DMS153 treated with DMSO at 0.1 percent for 48 hours (cell line): ENCODE measurements around the gene ERLEC1.
"Not testable (repeated sequence)": the region's sequence is repeated elsewhere in the genome, so short reads cannot be mapped to it uniquely, and the experiment has no call there.

Experiments used
- DNase-seq: peaks from one replicate; lab custom pipeline; 2025; ENCODE audit not compliant: unreplicated experiment; lab: John Stamatoyannopoulos, UW

ERLEC1 gene

DNA sequence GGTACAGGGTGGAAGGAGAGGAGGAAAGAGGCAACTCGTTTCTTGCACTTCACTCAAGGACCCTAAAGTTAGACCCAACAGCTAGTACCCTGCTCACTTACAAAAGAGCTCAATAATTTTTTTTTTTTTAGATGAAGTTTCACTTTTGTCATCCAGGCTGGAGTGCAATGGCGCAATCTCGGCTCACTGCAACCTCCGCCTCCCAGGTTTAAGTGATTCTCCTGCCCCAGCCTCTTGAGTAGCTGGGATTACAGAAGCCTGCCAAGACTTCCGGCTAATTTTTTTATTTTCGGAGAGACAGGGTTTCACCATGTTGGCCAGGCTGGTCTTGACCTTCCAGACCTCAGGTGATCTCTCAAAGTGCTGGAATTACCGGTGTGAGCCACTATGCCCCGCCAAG is 4.2 kb upstream of the ERLEC1 start:
- no peak for DNase-seq

DNA sequence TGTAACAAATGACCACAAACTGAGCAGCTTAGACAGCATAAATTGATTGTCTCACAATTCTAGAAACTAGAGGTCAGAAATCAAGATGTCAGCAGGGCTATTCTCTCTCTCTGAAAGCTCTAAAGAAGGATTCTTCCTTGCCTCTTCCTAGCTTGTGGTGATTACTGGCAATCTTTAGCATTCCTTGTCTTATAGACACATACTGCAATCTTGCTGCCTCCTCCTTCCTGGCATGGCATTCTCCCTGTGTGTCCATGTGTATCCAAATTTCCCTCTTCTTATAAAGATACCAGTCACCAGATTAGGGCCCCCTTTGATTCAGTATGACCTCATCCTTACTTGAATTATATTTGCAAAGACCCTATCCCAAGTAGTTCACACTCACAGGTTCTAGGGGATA is 2.4 kb upstream of the ERLEC1 start:
- DNase-seq = no peak

- DNase-seq = no peak
Observed at GRCh38 chr2:53785366-53785765, 1.5 kb upstream of the ERLEC1 start.

GRCh38 chr2:53786352-53786704 is 516 bp upstream of the ERLEC1 start:
- no peak for DNase-seq

- no peak for DNase-seq
Observed at GRCh38 chr2:53787614-53788289, 908 bp downstream of the ERLEC1 start.

- DNase-seq = no peak
Observed at GRCh38 chr2:53793261-53793660, 6.4 kb downstream of the ERLEC1 start.

DNA sequence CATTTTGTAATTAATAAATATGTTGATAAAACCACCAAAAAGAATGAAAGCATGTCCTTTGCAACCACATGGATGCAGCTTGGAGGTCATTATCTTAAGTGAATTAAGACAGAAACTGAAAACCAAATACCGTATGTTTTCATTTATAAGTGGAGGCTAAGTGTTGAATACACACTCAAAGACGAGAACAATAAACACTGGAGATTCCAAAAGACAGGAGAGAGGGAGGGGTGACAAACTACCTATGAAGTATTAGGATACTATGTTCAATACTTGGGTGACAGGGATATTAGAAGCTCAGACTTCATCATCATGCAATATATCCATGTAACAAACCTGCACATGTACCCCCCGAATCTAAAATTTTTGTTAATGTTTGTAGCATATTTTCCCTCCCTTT is 7.0 kb downstream of the ERLEC1 start:
- no peak for DNase-seq

GRCh38 chr2:53801547-53801946 is 14.7 kb downstream of the ERLEC1 start:
- DNase-seq = no peak

GRCh38 chr2:53802617-53803151 is 15.8 kb downstream of the ERLEC1 start:
- no peak for DNase-seq

DNA sequence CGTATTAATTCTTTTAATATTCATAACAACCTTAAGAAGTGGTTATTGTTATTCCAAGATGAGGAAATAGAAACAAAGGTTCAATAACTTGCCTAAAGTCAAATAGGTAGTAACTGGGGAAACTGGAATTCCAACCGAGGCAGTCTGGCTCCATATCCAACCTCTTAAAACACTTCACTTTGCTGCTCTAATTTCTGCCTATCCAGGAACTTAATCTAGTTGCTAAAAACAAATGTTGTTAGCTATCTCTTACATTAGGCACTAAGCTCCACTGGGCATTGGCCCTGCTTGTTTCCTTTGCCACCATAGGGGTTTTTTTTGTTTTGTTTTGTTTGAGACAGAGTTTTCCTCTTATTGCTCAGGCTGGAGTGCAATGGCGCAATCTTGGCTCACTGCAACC is 24.8 kb downstream of the ERLEC1 start:
- no peak for DNase-seq

DNA sequence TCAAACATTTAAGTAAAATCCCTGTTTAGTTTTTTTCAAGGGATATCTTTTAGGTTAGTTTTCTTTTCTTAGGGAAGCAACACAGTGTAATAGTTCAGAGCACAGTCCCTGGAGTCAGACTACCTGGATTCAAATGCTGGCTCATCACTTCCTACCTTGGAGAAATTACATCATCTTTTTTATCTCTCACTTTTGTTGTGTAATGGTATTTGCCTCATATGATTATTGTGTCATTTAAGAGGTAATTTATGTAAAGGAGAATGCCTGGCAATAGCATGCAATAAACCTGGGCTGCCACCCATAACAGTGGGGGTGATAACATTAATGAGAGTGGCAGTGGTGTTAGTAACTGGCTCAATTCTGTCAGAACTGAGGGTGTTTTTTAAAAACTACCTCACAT is 26.3 kb downstream of the ERLEC1 start:
- no peak for DNase-seq

- DNase-seq = no peak
Observed at GRCh38 chr2:53818854-53819435, 32.1 kb downstream of the ERLEC1 start.

DNA sequence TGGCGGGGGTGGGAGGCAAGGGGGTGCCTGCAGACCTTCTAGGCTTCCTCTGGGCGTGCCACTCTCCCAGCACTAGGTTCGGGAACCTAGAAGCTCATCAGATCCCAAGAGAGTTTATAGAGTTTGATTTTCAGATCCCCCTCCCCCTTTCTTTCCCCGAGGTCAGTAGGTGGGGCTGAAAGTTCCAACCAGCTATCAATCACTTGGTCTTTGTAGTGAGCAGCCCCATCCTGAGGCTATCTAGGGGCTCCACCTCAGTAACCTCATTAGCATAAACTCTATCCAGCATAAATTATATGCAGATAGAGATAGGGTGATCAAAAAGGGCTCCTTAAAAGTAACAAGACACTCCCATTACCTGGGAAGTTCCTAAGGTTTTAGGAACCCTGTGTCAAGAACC is 32.8 kb downstream of the ERLEC1 start:
- DNase-seq = no peak

DNA sequence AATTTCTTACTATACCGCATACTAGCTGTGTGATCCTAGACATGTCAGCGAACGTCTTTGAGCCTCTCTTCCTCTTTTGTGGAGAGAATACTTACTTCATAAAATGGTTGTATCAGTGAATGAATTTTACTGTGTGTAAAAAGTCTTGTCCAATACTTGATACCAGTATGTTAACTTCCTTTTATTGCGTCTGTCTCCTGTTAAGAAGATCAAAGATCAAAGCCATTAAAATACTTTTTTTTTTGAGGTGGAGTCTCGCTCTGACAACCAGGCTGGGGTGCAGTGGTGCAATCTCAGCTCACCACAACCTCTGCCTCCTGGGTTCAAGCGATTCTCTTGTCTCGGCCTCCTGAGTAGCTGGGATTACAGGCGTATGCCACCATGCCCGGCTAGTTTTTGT is 33.2 kb downstream of the ERLEC1 start:
- DNase-seq = no peak

GRCh38 chr2:53820711-53821110 is 33.9 kb downstream of the ERLEC1 start:
- no peak for DNase-seq

- DNase-seq = no peak
Observed at GRCh38 chr2:53821810-53822209, 35.0 kb downstream of the ERLEC1 start.

- not testable (repeated sequence) for DNase-seq
Observed at GRCh38 chr2:53823639-53824038, 36.8 kb downstream of the ERLEC1 start.

- DNase-seq = no peak
Observed at GRCh38 chr2:53826030-53826410, 39.2 kb downstream of the ERLEC1 start.

GRCh38 chr2:53826587-53827397 is 39.9 kb downstream of the ERLEC1 start:
- no peak for DNase-seq

DNA sequence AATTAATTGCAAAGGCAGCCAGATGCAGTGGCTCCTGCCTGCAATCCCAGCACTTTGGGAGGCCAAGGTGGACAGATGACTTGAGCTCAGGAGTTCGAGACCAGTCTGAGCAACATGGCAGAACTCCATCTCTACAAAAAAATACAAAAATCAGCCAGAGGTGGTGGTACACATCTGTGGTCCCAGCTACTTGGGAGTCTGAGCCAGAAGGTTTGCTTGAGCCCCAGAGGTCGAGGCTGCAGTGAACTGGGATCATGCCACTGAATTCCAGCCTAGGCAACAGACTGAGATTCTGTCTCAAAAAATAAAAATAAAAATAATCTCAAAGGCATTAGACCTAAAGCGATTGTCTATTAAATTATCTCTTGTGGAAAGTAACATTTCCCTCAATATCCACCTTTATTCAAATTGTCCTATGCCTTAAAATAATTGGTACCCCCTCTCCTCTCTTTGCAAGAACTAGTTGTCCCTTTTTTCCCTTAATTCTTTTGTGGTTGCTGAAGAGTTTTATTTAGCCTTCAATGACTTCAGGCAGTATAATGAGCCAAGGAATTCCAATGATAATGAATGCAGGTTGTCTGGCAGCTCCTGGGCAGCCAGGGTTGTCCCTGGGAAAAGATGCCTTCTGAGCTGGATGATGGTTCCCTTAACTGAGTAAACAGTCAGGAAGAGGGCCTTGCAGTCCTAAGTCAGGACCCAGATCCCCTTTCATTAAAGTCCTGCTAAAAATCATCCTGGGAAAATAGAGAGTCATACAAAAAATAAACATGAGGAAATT is 40.7 kb downstream of the ERLEC1 start:
- no peak for DNase-seq

DNA sequence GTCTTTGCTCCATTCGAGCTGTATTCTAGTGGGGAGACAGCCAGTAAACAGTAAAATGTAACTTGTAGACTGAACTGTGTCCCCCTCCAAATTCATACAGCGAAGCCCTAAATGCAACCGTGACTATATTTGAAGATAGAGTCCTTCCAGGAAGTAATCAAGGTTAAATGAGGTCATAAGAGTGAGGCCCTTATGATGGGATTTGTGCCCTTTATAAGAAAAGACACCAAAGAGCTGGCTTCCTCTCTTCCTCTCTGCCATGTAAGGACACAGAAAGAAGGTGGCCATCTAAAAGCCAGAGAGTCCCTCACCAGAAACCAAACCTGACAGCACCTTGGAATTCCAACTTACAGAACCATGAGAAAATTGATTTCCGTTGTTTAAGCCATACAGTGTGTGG is 41.5 kb downstream of the ERLEC1 start:
- no peak for DNase-seq
